GM12801 (cell line): Measurements from ENCODE around the gene RIC3.

ENCODE experiments used
- CTCF ChIP-seq: IDR thresholded peaks from one replicate; pipeline ENCODE4 v1.5.1; 2011; ENCODE audit warnings: control low read depth; ENCODE audit not compliant: insufficient read length; ENCODE audit errors: extremely low read depth

Gene RIC3

GRCh38 chr11:8206251-8207079 lies 37.6 kb upstream of the RIC3 start:
- no peak for TF ChIP-seq CTCF

GRCh38 chr11:8205566-8205965 lies 36.7 kb upstream of the RIC3 start:
- TF ChIP-seq CTCF: no peak

- no peak for TF ChIP-seq CTCF
Measured at GRCh38 chr11:8204596-8204995, 35.8 kb upstream of the RIC3 start.

GRCh38 chr11:8204025-8204424 lies 35.2 kb upstream of the RIC3 start:
- TF ChIP-seq CTCF: no peak

GRCh38 chr11:8203414-8203715 lies 34.5 kb upstream of the RIC3 start:
- TF ChIP-seq CTCF: no peak

- no peak for TF ChIP-seq CTCF
Measured at GRCh38 chr11:8202516-8203413, 33.9 kb upstream of the RIC3 start.

GRCh38 chr11:8201644-8202365 lies 33.0 kb upstream of the RIC3 start:
- no peak for TF ChIP-seq CTCF
